ENCODE results near the gene TIPARP.
A peak's percentile ranks its signal among the peaks of the same experiment; 100 is the strongest.

TIPARP gene, protein sequence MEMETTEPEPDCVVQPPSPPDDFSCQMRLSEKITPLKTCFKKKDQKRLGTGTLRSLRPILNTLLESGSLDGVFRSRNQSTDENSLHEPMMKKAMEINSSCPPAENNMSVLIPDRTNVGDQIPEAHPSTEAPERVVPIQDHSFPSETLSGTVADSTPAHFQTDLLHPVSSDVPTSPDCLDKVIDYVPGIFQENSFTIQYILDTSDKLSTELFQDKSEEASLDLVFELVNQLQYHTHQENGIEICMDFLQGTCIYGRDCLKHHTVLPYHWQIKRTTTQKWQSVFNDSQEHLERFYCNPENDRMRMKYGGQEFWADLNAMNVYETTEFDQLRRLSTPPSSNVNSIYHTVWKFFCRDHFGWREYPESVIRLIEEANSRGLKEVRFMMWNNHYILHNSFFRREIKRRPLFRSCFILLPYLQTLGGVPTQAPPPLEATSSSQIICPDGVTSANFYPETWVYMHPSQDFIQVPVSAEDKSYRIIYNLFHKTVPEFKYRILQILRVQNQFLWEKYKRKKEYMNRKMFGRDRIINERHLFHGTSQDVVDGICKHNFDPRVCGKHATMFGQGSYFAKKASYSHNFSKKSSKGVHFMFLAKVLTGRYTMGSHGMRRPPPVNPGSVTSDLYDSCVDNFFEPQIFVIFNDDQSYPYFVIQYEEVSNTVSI

DNA sequence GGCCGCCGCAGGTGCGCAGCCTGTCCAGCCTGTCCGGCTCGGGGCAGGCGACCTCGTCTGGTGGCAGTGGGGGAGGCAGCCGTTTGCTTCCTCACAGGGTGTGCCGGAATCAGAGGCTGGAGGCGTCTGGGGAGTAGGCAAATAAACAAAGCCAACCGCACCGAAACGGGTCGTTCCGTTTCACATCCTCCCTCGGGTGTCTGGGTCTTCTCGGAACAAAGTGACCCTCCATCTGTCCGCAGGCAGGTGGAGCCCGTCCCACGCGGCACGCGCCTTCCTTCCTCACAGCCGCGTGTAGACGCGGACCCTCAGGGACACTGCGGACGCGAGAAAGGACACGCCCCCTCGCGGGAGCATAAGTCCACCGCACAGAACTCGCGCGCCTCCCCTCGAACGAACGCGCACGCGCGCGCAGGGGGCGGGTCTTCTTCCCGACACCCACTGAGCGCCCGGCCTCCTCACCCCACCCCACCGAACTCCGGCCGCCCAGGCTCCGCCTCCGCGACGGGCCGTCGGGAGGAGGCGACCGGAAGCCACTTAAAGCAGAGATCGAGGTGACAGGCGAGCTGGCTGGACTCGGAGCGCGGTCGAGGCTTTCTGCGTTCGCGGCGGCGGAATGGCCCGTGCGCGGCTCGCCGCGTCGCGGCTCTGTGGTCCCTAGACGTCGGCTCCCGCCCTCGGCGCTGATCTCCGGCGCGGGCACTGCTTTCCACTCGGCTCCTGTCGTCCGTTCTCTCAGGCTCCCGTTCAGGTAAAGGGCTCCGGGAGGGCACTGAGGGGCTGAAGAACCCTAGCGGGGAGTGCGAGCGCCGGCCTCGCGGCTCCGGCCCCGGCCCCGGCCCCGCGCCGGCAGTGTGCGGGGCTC is at the start of gene TIPARP:
TSS of gene TIPARP (plus strand) at position 545 of the 865 bp plus-strand sequence. CDS start 3,108 bp downstream, outside the sequence.
- peak; percentile 98 for DNase-seq

DNA sequence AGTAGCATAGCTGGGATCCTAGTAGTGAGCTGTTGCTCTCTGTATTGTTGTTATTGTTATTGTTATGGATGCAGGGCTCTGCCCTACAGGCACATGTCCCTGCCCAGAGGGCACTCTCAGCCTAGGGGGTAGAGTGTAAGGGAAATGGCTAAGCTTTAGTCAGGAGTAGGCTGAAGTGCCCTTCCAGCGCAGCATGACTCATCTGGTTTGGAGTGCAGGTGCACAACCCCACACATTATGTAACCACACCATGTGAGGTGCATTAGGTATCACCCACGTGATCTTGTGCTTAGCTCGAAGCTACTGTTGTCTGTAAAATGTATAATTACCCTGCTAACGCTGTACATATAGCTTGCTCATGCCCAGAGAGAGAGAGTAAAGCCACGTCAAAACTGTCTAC is 48.3 kb upstream of the TIPARP start:
- DNase-seq, result no peak

DNA sequence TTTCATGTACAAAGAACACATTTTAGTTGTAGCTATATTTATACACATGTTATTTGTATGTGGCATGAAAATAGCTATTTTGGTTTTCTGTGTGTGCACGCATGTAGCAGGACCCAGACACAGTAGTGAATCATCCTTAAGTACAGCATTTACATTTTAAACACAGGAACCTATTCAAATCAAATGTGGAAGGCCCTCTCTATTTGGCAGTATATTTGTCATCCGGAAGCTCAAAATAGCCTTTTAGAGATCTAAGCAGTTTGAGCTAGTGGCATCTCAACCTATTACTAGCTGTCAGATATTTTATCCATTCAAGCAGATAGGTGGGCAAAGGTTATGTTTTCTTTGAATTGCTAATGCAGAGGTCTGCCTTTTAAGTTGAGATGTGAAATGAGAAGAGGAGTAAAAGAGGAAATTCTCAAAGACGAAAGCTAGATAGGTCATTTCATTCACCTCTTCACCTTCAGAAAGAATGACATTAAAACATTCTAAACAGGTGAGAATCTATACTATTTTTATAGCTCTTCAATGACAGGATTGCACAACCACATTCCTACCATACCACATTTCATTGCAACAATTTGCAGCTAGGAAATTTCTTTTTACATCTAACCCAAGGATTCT is 46.3 kb upstream of the TIPARP start:
- no peak for DNase-seq

DNA sequence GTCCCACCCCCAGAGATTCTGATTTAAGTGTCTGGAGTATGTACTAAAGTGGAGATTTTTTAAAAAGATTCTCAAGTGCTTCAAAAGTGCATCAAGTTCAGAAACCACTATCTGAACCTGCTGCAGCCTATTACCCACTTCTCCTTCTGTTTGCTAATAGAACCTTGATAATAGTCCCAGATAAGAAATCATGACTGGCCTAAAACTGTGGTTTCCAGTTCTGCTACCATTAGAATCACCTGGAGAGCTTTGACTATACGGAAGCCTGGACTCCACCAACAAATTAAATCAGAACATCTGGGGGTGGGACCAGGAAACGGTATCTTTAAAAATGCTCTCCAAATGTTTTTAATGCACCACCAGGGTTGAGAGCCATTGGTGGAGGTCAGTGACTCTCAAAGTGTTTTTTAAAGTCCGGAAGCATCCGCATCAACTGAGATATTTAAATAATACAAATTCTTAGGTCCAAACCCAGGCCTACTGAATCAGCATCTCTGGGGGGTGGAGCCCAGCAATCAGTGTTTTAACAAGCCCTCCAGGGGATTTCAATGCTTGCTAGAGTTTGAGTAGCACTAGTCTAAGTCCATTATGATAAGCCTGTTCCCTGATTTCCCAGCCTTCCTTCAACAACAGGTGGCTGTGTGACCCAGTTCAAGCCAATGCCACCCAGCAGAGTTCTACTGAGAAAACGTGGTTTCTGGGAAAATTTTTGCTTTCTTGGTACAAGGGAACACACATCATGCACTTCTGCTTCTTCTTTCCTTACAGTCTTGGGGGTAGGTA is 45.4 kb upstream of the TIPARP start:
- DNase-seq, result no peak

DNA sequence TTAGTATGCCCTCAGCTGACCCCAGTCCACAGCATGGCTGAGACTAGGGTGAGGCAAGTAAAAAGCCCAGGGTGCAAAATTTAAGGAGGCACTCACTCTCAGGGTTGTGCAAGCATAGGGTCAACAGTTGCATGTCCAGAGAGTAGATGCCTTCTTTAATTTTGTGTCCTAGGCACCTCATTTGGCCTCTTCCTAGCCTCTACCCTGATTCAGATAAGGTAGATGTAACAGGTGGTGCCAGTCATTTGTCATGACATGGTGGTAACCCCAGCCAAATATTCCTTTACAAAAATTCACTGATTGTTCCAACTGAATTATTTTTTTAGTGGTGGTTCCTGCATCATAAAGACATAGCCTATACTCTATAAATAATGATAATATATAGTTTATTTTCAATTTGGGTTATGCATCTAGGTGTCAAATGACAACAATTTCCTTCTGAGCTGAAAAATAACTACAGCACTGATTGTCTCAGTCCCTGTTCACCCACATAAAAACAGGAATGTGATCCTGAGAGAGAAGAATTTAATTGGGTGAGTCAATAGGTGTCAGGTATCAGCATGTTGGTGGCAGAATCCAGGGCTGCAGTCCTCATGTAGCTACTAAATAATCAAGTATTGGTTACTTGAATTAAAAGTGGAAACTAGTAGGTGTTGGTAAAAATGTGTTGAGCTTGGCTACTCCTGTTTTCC is 44.2 kb upstream of the TIPARP start:
- no peak for DNase-seq

DNA sequence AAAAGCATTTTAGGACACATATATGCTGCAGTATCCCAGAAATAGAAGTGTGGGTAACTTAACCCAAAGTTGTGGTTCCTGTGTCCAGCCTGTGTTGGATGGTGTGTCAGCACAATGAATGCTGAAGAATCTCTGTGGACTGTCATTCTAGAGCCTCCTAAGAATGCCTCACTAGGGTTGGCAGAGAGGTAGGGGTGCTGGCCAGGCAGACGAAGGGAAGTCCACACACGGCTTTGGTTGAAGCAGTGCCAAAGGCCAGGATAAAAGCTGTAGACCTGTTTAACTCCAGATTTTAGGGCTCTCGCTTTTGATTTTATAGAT is 43.7 kb upstream of the TIPARP start:
- DNase-seq, result no peak

DNA sequence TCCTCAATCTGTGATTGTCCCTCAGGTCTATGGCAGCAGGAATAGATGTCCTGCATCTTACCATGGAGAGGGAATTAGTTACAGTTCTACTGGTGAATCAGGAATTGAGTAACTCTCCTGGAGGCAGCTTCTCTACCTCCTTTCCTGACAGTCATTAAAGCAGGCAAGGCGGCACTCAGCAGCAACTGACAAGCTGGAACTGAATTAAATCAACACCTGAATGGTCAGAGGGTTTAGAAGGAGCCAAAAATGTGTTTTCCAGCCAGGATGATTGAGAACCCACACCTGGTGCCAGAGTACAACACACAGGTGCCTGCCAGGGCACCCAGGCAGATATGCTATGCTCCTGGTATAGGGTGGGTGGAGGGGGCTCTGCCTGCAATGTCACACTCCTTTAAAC is 43.1 kb upstream of the TIPARP start:
- no peak for DNase-seq

DNA sequence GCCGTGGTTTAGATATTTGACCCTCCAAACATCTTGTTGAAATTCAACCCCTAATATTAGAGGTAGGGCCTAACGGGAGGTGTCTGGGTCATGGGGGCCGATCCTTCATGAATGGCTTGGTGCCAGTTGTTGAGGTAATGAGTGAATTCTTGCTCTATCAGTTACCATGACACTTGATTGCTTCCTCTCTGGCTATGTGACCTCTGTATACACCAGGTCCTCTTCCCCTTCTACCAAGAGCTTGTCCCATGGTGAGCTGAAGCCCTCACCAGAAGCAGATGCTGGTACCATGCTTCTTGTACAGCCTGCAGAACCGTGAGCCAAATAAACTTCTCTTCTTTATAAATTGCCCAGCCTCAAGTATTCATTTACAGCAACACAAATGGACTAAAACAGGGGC is 41.8 kb upstream of the TIPARP start:
- no peak for DNase-seq

DNA sequence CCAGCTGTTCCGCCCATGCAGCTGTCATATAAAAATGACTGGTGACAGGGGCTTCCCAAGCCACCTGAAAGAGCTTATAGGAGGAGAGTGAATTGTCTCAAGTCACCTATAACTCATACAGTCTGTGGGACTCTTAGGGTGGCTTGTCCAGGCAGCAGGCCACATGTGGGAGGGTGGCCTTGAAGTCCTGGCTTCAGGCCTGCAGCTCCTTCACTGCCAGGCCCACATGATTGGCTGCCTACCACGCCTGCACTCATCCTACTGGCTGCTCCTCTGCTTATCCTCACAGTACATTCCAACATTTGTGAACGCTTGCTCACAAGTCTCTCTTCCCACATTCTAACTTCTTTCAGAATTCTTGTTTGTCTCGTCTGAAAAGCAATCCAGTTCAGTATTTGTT is 41.1 kb upstream of the TIPARP start:
- DNase-seq, result no peak

DNA sequence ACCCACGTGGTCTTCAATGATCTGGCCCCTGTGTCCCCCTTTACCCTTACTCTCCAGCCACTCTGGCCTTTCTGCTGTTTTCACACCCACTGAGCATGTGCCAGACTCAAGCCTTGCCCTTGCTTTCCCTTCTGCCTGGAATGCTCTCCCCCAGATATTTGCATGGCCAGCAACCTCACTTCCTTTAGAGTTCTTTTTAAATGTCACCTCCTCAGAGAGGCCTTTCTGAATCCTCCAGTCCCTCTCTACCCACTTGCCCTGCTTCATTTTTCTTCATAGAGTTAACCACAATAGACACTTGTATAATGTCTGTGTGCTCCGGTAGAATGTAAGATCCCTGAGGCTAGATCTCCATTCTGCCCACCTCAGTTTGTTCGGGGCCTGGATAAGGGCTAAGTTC is 39.4 kb upstream of the TIPARP start:
- DNase-seq, result no peak

DNA sequence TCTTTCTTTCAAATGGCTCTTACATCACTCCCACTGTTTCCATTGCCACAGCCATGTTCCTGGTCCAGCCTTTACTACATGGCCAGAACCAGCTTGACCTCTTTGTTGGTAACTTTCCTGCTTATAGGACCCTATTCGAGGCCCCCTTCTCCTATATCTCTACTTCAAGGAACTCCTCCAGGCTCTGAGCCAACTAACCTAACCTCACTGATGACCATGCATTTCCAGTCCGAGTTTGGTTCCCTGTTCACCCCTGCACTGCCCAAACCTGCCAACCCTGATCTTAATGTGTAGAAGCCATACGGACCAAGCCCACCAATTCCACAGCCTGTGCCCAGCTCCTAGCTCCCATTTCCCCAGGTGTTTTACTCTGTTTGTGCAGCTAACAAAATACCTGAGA is 38.4 kb upstream of the TIPARP start:
- DNase-seq, result no peak

DNA sequence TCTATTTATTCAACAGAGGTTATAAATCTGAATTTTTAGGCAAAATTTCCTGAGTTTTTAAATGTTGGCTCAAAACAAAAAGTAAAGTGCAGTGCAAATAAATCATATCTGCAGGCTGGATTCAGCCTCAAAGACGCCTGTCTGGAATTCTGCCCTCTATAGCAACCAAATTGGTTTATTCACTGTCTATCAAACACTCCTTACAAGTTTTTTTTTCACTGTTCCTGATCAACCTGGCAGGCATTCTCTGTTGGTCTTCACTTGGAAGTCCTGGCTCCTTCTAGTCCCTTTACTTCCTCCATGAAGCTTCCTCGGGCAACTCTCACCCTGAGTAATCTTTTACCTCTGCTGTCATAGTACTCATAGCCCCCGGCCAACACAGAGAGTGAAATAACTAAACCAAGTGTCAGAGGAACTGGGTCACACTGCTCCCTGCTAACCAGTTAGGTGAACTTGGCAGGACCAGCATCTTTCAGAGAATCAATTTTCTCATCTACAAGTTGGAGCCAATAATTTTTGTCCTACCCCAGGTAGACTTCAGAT is 36.8 kb upstream of the TIPARP start:
- no peak for DNase-seq

DNA sequence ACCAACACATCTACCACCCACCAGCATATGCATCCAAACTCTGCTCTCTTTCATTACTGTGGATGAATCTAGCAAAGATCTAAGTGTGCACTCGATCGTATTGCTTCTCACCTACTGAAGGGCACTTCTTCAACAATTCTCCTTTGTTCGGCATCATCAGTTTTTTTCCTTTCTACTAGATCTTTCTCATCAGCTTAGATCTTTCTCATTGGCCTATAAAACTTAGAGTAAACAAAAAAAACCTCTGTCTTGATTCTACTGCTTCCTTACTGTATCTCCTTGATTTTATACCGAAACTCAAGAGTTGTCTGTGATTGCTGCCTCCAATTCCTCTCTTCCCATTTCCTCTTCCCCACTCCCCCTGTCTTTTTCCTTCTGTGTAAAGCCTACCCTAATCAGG is 36.1 kb upstream of the TIPARP start:
- DNase-seq, result no peak

DNA sequence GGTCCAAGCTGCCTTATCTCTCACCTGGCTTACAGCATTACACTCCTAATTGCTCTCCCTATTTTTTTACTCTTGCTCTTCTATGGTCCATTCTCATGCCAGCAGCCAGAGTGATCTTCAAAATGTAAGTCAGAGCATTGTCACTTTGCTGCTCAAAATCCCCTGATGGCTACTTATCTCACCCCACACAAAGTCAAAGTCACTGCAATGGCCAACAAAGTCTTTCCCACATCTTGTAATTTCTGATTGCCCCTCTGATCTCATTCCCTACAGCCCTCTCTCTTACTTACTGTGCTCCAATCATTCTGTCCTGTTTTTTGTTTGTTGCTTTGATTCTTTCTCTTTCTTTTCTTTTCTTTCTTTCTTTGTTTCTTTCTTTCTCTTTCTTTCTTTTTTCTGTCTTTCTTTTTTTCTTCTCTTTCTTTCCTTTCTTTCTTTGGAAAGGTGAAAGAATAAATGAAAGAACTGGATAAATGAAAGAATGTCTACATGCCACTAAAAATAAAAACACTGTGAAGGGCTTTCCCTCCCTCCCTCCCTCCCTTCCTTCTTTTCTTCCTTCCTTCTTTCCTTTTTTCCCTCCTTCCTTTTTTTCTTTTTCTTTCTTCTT is 34.9 kb upstream of the TIPARP start:
- DNase-seq, result no peak

DNA sequence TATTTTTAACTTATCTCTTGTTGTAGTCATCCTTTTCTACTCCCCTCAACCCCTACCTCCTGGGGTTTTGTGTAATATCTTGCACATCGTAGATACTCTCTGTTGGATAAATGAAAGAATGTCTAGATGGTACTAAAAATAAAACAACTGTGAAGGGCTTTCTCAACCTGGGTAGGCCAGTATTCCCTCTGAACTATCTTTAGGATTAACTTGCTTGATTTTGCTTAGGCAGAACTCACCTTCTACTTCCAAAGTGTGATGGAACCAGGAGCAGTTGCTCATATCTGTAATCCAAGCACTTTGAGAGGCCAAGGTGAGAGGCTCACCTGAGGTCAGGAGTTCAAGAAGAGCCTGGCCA is 32.8 kb upstream of the TIPARP start:
- DNase-seq, result no peak

DNA sequence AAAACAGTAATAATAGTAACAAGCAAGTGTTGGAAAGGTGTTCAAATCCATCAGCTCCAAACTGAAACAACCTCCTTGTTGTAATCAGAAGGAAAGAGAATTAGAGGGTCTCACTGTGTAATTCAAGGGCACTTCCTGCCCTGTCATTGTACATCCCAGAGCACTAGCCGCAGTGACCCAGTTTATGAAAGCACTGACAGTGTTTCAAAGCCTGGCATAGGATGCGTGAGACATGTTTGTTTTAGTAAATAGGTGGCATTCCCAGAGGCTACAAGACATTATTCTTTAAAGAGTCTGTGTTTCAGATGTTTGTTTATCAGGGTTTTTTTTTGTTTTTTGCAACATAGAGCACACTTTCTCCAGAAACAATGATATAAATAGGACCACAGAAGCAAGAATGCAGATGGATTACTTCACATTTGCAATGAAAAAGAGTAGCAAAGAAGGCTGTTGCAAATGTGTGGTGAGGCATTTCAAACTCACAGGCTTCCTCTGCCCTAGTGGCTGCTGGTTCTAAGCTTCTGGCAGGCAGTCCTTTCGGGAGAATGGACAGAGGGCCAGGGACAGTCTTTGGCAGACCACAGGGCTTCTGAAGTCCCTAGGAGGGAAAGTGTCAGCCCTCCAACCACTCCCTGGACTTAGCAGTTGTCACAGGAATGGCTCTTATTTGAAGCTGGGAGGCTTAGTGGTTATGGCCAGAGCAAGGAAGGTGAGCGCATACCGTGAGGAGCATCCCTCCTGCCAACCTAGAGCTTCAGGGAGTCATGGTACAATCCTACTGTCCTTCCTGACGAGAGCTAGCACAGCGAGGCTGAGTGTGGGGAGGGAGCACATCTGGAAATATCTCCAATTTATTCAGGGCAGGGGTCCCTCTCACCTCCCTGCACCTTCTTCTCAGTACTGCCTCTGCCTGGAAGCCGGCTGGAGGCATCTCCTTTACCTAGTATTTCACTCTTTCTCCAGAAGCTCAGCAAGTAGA is 31.4 kb upstream of the TIPARP start:
- DNase-seq, result no peak

DNA sequence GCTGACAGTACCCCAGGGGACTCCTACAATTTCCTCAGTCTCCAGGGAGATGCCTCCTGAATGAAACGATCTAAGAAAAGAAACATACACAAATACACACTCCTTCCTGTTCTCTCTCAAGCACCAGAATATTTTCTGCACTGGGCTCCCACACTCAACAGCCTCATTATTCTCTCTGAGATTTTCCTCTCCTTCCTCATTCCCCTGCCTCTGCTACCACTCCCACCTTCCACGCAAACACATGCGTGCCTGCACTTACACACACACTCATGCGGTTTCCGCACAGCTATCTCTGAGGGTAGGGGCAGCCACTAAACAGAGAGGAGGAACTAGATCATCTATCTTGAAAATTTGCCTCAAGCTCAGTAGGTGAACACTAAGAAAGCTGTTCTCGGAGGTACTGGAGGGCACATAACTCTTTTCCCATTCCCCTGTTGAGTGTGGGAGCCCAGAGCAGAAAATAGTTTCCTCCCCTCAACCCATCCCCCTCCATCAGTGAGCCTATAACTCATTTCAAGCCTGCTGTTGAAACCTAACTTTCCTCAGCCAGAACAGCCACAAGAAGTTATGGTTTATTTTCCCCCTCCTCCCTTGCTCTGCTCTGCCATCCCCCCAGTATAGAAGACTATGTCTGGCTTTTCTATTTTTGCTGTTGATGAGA is 30.5 kb upstream of the TIPARP start:
- DNase-seq, result no peak

DNA sequence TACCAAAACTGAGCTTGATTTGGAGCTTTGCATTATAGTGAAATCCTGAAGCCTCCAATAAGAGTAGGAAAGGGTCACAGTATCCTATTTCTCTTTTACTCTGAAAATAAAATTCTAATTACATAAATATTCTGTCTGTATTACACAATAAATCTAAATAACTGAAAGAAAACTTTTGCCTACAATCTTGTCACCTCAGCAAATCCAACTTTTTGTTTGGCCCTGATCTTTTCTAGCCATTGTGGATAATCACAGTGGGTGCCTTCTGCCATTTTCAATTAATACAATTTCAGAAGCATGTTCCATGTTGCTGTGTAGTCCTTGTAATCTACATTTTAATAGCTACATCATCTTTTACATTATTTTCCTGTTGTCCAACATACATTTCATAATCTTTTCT is 29.4 kb upstream of the TIPARP start:
- no peak for DNase-seq

DNA sequence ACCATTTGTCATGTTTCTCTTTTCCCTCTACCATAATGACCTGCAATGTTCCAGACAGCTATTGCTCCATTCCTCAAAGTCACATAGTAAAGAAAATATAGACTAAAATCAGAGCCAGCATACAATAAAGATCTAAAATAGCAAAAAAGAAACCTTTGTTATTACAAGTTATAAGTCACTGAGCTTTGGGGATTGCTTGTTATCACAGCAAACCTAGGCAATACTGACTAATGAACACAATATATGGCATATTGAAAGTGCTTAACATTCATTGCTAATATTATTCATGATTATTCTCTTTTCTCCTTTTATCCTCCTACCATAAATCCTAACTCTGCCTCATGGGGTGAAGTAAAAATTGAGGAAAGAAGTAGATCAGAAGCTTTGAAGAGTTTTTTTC is 27.4 kb upstream of the TIPARP start:
- no peak for DNase-seq
